Breast epithelium (tissue), 4 donors: Measurements from ENCODE around the gene GLT6D1. TPM values are rescaled to one million over a fixed set of nuclear protein-coding genes. Genes with fewer than 3 reads are reported as not detected.

Experiments
- DNase-seq, 2 donors: peaks; one replicate each; pipeline ENCODE4 v3.0.0-alpha.2; 2019; ENCODE audit warnings: low spot score in 2 of 2
- H3K27ac ChIP-seq, 2 donors: fragments of 200-600 bp; sonication (generic) in 1 of 2; one replicate each; pipeline ENCODE4 v1.5.1; 2016 to 2019; ENCODE audit warnings: mild to moderate bottlenecking in 1 of 2
- H3K27me3 ChIP-seq, 2 donors: fragments of 200-600 bp; sonication (generic) in 1 of 2; one replicate each; pipeline versions ENCODE4 v1.5.1 to v1.6.0; 2017 to 2019; ENCODE audit warnings: control low read depth in 1 of 2, mild to moderate bottlenecking in 1 of 2
- H3K36me3 ChIP-seq: fragments of 200-600 bp; one replicate; pipeline ENCODE4 v1.5.1; 2019
- H3K4me1 ChIP-seq, 2 donors: fragments of 200-600 bp; sonication (generic); one replicate each; pipeline ENCODE4 v1.5.1; 2016 to 2019; ENCODE audit warnings: control low read depth in 1 of 2
- H3K4me3 ChIP-seq, 3 donors: fragments of 200-600 bp; sonication (generic); 1 replicate in 2 of 3; 2 replicates in 1 of 3; pipeline ENCODE4 v1.5.1; 2016 to 2019; ENCODE audit warnings: mild to moderate bottlenecking in 3 of 3, moderate library complexity in 2 of 3
- H3K9me3 ChIP-seq, 2 donors: fragments of 200-600 bp; sonication (generic) in 1 of 2; one replicate each; pipeline ENCODE4 v1.5.1; 2016 to 2019; ENCODE audit warnings: control low read depth in 1 of 2
- POLR2A ChIP-seq: fragments of 450-650 bp; IDR thresholded peaks from one replicate; pipeline ENCODE4 v1.6.1; 2016; ENCODE audit warnings: antibody characterized with exemption, mild to moderate bottlenecking, moderate library complexity
- POLR2AphosphoS5 ChIP-seq, 3 donors: sonication (generic); formaldehyde crosslinking; IDR thresholded peaks; one replicate each; pipeline ENCODE4 v1.6.1; 2017; ENCODE audit warnings: antibody characterized with exemption in 3 of 3
- intact Hi-C: fragments of 100-400 bp; cut with DNase I; formaldehyde crosslinking; loops from one replicate; pipeline ENCODE4 v1.15.1; 2023; ENCODE audit warnings: low total_unique reads
- total RNA-seq, 3 donors: library from RNA; depleted of rRNA; stranded (reverse); fragments of >200 nt; gene quantifications; one replicate each; pipeline ENCODE4 v1.1.0, GENCODE V29; 2016
- TF ChIP-seq, protein P1 (sequence below), 3 donors: fragments of 450-650 bp; IDR thresholded peaks; one replicate each; pipeline ENCODE4 v1.5.1; 2016 to 2017; ENCODE audit warnings: antibody characterized with exemption in 3 of 3, mild to moderate bottlenecking in 3 of 3, moderate library complexity in 3 of 3

GLT6D1 gene
- total RNA-seq, 3 donors from 2014 or later, result not detected

DNA sequence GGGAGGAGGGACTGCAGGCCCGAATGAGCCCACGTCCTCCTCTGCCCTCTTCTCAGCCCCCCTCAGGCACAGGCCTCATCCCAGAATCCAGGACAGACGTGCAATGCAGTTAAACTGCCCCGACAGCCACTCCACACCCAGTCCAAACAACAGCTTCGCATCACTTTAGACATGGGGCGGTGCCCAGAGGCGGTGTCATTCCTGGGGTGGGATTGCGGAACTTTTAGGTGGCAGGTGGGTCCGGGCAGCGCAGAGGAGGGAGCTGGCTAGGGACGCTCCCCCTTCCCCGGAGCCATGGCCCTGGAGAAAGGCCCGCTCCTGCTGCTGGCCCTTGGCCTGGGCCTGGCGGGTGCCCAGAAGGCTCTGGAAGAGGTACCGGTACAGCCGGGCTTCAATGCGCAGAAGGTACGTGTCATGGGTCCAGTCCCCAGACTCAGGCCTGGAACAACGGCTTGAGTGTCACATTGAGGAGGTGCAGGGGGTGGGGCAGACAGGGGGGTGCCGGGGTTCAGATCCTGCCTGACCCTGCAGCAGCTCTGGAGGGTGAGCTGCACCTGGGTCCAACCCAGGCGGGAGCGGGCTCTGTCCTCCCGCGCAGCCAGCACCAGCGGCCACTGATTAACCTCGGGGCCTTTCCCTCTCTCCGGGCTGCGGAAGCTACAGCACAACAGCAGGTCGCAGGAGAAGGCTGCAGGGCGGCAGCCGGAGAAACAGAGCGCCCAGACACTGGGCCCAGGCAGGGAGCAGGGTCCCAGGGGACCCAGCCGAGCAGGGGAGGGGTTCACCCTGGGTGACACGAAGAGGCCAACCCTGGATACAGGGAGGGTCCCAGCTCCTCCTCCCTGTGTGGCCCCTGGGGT, 25.2 kb downstream of the GLT6D1 start:
- TF ChIP-seq, protein P1, sequence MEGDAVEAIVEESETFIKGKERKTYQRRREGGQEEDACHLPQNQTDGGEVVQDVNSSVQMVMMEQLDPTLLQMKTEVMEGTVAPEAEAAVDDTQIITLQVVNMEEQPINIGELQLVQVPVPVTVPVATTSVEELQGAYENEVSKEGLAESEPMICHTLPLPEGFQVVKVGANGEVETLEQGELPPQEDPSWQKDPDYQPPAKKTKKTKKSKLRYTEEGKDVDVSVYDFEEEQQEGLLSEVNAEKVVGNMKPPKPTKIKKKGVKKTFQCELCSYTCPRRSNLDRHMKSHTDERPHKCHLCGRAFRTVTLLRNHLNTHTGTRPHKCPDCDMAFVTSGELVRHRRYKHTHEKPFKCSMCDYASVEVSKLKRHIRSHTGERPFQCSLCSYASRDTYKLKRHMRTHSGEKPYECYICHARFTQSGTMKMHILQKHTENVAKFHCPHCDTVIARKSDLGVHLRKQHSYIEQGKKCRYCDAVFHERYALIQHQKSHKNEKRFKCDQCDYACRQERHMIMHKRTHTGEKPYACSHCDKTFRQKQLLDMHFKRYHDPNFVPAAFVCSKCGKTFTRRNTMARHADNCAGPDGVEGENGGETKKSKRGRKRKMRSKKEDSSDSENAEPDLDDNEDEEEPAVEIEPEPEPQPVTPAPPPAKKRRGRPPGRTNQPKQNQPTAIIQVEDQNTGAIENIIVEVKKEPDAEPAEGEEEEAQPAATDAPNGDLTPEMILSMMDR (IDR thresholded peaks at IDR 0.05), result no peak
- no peaks in the 10 kb centered on the region for H3K36me3 ChIP-seq
- DNase-seq, result peak in 1 of 2 donors; percentile 7
- no peak overlapping the region for H3K4me3 ChIP-seq
- H3K4me1 ChIP-seq, result no peaks in the 10 kb centered on the region
- peaks cover 0 to 71% of the 10 kb centered on the region in 2 donors for H3K27me3 ChIP-seq
- H3K9me3 ChIP-seq, result no peaks in the 10 kb centered on the region
- H3K27ac ChIP-seq, result no peak overlapping the region
- intact Hi-C loops, result no loop called here

DNA sequence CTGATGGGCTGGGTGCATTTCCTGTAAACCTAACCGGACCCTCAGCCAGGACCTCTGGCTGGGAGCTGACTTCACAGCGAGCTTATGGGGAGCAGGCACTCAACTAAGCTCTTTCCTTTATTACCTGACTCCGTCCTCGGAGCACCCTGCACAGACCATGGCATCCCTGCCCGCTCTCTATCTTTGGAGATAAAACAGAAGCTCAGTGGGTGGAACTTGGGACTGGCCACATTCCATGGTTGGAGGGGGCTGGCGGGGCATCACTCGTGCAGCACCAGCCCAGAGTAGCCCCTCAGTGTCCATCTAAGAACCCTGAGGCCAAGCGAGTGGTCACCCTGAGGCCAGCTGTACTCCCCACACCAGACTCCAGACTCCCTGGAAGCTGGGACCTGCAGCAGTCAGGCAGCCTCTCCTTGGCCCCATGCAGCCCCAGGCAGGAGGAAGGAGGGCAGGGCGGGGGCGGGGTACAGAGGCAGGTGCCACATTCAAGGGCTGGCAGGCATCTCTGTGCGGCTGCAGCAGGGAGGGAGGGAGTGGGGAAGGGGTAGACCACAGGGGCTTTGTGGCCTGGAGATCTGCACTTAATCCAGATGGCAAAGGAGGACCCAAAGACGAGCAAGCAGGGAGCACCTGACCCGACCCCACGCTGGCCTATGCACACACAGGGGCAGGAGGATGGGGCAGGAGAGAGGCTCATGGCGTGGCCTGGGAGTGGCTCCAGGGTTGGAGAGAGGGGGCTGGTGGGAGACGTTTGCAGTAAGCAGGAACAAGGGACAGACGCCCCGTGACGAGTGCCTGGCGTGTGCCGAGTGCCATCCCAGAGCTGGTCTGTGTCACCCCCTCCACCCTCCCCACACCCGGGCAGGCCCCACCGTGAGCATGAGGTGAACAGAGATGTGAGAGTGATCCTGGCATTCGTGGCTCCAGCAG, 26.1 kb downstream of the GLT6D1 start:
- TF ChIP-seq POLR2A (no peak), POLR2AphosphoS5 (IDR thresholded peaks at IDR 0.05) (no peak)
- TF ChIP-seq, protein P1 (IDR thresholded peaks at IDR 0.05), result no peak
- Histone ChIP-seq H3K27ac (no peak overlapping the region), H3K9me3 (no peaks in the 10 kb centered on the region), H3K36me3 (no peaks in the 10 kb centered on the region), H3K4me1 (no peaks in the 10 kb centered on the region), H3K27me3 (peaks cover 0 to 67% of the 10 kb centered on the region in 2 donors), H3K4me3 (no peak overlapping the region)
- intact Hi-C loops, result no loop called here
- peak in 1 of 2 donors; percentile 8 for DNase-seq

DNA sequence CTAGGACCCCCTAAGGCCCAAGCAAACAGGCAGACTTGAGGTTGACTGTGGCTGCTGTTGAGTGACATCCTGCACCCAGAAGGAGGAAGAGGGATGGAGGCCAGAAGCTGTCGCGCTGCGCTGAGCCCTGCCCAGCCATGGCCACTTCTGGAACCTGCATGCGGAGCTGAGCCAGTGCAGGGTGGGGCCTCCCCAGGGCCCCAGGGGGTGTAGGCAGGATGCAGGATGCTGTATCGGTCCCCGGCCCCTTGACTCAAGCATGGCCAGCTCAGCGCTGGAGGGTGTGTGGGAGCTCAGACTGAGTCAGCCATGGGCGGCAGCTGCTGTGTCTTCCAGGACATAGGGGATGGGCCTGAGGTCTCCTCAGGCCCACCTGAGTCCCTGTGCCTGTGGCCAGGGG, 26.9 kb downstream of the GLT6D1 start:
- H3K4me3 ChIP-seq, result no peak overlapping the region
- TF ChIP-seq POLR2A, result no peak
- no peak for TF ChIP-seq POLR2AphosphoS5 (IDR thresholded peaks at IDR 0.05)
- TF ChIP-seq, protein P1 (IDR thresholded peaks at IDR 0.05), result no peak

DNA sequence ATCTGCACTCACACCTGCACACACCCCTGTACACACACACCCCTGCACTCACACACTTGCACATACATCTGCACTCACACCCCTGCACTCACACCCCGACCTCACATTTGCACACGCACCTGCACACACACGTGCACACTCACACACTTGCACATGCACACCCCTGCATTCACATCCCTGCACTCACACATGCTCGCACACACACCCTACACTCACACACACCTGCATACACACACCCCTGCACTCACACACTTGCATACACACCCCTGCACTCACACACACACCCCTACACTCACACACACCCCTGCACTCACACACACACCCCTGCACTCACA, 27.5 kb downstream of the GLT6D1 start:
- no peak for DNase-seq

More for the DNA sequence above, 26.9 kb downstream of the GLT6D1 start:
- peak in 1 of 2 donors; percentile 0 for DNase-seq
- Histone ChIP-seq H3K9me3 (no peaks in the 10 kb centered on the region), H3K27ac (no peak overlapping the region), H3K4me1 (no peaks in the 10 kb centered on the region), H3K36me3 (no peaks in the 10 kb centered on the region), H3K27me3 (peaks cover 0 to 64% of the 10 kb centered on the region in 2 donors)
- intact Hi-C loops, result no loop called here

More for the DNA sequence above, 27.5 kb downstream of the GLT6D1 start:
- Histone ChIP-seq H3K4me1 (no peaks in the 10 kb centered on the region), H3K27ac (no peak overlapping the region), H3K9me3 (no peaks in the 10 kb centered on the region), H3K36me3 (no peaks in the 10 kb centered on the region), H3K4me3 (no peak overlapping the region), H3K27me3 (peaks cover 0 to 59% of the 10 kb centered on the region in 2 donors)
- TF ChIP-seq POLR2AphosphoS5 (IDR thresholded peaks at IDR 0.05) (no peak), POLR2A (no peak)
- TF ChIP-seq, protein P1 (IDR thresholded peaks at IDR 0.05), result no peak
- intact Hi-C loops, result no loop called here
